Fibroblast of upper back skin (primary cell): Measurements from ENCODE around the gene SUSD2.
"Not testable (repeated sequence)": the region's sequence is repeated elsewhere in the genome, so short reads cannot be mapped to it uniquely, and the experiment has no call there.

ENCODE experiments used
- DNase-seq: peaks from one replicate; pipeline ENCODE4 v3.0.0-alpha.2; 2013

Gene SUSD2

DNA sequence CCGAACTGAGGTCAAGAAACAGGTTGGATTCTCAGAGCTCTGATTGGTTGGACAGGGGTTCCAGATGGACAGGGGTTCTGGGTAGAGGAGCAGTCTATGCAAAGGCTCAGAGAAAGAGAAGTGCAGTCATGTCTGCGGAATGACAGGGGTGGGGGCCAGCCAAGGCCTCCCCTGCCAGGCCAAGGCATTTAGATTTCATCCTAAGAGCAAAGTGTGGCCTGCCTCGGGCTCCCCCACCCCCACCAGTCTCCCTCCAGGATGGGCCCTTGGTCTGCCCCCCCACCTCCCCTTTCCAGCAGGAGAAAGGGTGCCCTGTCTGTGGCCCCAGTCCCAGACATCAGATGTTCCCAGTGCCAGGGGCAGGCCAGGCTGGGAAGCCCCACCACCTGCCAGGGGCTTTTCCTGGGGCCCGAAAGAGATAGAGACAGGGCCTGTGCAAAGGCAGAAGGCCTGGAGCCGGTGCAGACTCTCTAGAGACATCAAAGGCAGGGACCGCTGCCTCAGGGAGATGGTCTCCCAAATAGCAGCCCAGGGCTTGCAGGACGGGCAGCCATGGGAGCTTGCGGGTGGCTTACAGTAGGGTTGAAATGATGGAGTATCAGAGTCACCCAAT is 9.4 kb downstream of the SUSD2 start:
- no peak for DNase-seq

DNA sequence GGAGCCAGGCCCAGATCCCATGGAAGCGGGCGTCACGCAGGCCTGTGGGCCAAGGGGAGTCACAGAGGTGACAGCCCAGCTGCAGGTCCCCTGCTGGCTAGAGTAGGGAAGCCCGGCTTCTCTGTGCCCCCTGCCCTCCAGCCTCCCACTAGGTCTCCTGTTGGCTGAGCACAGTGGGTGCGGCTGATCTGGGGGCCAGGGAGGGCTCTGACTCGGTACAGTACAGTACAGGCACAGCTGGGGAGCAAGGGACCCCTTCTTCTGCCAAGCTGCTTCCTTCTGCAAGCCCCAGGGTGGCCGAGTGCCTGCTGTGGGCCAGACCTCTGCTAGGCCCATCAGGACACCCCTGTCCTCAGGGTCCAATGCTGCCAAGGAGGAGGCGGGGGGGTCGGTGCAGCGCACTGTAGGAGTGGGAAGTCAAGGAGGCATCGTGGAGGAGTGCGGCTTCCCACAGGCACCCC is 10.1 kb downstream of the SUSD2 start:
- DNase-seq: no peak

DNA sequence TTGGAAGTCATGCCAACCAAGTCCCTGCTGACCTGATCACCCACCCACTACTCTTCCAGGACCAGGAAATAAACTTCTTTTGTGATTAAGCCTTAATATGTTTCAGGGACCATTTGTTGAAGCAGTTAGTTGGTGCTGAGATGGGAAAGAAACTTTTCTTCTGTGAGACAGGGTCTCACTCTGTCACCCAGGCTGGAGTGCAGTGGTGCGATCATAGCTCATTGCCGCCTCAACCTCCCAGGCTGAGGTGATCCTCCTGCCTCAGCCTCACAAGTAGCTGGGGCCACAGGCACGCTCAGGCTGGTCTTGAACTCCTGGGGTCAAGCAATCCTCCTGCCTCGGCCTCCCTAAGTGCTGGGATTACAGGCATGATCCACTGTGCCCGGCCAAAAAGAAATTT is 10.6 kb downstream of the SUSD2 start:
- no peak for DNase-seq

DNA sequence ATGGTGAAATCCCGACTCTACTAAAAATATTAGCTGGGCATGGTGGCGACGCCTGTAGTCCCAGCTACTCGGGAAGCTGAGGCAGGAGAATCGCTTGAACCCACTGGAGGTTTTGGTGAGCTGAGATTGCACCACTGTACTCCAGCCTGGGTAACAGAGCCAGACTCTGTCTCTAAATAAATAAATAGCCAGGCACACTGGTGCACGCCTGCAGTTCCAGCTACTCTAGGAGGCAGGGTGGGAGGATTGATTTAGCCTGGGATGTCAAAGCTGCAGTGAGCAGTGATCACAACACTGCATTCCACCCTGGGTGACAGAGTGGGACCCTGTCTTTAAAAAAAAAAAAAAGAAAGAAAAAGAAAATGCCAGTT is 17.4 kb downstream of the SUSD2 start:
- DNase-seq: no peak

DNA sequence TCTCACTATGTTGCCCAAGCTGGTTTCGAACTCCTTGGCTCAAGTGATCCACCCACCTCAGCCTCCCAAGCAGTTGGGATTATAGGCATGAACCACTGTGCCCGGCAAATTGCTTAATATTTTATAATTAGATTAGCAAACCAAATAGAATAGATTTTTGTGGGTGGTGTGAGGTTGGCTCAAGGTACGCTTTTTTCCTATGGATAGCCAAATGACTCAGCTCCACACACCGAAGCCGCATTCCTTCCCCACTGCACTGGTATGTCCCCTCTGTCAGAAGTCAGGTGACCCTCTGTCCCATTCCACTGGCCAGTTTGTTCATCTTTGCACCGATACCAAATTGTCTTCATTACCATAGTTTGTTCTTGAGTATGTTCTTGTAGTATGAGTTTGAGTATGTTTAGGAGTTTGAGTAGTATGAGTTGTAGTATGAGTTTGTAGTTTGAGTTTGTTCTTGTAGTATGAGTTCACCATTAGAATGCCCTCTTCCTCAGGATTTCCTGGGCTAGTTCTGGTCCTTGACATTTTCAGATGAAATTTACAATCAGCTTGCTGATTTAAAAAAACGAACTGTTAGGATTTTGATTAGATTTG is 19.4 kb downstream of the SUSD2 start:
- DNase-seq: peak; percentile 70

DNA sequence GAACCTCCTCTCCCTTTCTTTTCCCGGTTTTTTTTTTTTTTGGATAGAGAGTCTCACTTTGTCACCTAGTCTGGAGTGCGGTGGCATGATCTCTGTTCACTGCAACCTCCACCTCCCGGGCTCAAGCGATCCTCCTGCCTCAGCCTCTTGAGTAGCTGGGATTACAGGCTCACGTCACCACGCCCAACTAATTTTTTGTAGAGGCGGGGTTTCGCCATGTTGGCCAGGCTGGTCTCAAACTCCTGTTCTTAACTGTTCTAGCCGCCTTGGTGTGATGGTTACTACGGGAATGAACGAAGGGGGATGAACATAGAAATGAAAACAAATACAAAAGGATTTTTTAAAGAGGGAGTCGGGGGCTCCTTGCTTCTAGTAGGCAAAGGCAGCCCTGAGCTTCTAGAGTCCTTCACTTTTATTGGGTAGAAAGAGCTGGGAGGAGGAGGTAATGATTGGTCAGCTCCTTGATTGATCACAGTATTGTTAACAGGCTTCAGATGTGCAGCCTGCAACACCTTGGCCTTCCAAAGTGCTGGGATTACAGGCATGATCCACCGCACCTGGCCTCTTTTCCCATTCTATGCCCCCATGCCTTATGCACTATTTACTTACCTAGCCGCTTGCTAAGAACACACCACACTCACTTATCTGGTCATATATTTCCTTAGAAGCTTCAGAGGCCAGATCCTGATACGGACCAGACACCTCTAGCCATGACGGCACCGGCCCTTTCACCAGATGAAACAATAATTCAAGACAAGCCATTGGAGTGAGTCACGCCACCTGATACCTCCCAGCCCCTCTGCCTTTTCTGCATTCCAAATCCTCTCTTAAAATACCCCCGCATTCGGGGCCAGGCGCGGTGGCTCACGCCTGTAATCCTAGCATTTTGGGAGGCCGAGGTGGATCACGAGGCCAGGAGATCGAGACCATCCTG is 20.7 kb downstream of the SUSD2 start:
- DNase-seq: peak; percentile 24

DNA sequence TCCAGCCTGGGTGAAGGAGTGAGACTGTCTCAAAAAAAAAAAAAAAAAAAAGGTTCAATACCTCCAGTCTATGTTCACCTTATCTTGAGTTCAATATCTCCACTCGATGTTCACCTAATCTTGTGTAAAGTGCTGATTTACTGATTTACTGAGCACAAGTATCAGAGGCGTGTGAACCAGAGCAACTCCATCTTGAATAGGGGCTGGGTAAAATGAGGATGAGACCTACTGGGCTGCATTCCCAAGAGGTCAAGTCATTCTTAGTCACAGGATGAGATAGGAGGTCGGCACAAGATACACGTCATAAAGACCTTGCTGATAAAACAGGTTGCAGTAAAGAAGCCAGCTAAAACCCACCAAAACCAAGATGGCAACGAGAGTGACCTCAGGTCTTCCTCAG is 22.6 kb downstream of the SUSD2 start:
- DNase-seq: not testable (repeated sequence)

DNA sequence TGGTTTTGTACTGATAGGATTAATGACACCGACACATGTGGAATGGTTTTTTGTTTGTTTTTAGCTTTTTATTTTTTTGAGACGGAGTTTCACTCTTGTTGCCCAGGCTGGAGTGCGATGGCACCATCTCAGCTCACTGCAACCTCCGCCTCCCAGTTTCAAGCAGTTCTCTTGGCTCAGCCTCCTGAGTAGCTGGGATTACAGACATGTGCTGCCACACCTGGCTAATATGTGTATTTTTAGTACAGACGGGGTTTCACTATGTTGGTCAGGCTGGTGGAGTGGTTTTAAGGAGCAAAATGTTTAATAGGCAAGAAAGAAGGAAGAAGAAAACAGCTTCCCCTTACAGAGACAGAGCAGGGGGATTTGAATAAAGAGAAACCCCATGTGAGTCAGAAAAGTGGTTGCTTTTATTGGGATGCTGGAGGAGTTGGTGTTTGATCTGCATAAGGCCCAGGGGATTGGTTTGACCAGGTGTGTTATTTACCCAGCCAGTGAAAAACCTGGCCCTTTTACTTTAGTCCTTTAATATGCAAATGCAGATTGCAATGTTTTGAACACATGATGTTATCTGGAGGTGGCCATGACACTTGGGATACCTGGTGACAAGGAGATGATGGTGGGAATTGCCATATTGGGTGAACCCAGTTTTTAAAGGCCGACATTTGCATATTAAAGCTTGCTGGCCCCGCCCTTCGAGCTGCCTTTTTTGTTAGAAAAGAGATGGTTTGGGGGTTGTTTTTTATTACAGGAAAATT is 24.3 kb downstream of the SUSD2 start:
- DNase-seq: no peak

DNA sequence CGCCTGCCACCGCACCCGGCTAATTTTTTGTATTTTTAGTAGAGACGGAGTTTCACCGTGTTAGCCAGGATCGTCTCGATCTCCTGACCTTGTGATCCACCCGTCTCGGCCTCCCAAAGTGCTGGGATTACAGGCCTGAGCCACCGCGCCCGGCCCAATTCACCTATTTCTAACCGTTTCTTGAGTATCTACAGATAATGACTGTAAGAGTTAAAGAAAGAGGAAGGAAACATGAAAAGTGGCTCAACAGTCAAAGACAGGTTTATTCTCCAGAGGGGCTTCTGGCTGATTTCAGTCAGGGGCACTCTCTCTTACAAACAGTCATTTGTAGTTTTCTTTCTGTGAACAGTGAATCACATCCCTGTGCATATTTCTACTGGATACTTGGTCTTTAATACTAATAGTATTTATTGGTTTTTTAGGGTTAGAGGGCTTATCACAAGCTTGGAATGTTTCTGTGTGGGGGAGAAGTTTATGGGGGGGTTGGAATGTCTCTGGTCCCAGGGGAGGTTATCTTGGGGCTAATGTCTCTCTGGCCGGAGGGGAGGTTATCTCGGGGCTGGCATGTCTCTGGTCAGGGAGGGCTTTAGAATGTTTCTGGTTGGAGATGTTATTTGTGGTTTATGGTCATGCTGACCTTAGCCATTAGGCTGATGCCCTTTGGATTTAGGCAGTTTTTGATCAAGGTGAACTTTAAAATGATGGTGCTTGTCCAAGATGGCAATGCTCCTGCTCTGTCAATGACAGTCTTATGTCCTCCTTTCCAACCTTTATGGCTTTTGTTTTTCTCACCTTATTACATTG is 25.4 kb downstream of the SUSD2 start:
- peak; percentile 53 for DNase-seq

DNA sequence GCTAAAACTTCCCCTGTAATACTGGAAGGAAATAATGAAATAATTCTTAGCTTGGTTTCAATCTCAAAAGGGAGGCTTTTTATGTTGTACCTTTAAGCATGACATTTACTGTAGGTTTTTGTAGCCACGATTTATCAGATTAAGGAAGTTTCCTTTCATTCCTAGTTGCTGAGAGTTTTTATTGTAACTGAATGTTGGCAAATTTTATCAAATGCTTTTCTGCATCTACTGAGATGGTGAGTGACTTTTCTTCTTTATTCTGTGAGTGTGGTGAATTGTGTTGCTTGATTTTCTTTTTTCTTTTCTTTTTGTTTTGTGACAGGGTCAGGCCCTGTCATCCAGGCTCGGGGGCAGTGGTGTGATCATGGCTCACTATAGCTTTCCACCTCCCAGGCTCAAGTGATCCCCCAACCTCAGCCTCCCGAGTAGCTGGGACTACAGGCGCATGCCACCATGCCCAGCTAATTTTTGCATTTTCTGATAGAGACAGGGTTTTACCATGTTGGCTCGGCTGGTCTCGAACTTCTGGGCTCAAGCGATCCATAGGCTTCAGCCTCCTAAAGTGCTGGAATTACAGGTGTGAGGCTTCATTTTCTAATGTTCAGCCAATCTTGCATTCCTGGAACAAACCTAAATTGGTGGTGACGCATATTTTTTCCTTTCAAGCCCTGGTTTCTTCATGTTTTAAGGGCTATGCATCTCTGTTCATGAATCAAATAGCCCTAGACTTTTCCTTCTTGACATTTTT is 26.2 kb downstream of the SUSD2 start:
- no peak for DNase-seq

DNA sequence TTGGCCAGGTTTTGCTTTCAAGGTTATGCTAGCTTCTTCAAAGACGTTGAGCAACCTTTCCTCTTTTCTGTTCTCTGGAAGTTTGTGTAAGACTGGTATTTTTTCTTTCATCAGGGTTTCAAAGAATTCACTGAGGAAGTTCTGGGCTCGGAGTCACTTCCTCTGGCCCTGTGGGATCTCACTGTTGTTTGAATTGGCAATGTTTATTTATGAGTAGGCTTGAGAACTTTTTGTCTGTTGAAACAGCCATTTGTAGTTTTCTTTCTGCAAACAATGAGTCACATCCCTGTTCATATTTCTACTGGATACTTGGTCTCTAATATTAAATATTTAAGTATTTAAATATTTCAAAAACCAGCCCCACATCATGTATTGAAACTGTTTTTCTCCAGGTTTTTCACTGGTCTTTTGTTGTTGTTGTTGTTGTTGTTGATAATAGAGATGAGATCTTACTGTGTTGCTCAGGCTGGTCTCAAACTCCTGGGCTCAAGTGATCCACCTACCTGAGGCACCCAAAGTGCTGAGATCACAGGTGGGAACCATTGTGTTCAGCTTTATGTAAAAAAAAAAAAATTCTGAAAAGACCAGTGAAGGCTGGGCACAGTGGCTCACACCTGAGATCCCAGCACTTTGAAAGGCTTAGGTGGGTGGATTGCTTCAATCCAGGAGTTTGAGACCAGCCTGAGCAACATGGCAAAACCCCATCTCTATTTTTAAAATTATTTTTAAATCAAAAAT is 26.9 kb downstream of the SUSD2 start:
- peak; percentile 97 for DNase-seq

DNA sequence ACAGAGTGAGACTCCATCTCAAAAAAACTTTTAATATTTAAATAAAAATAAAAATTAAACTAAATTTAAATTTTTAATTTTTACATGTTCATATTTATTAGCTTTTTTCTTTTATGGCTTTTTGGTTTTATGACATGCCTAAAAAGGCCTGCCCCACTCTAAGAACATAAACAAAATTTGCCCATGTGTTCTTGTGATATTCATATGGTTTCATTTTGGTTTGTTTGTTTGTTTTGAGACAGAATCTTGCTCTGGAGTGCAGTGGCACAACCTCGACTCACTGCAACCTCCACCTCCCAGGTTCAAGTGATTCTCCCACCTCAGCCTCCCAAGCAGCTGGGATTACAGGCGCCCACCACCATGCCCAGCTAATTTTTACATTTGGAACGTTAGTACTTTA is 27.7 kb downstream of the SUSD2 start:
- DNase-seq: no peak

DNA sequence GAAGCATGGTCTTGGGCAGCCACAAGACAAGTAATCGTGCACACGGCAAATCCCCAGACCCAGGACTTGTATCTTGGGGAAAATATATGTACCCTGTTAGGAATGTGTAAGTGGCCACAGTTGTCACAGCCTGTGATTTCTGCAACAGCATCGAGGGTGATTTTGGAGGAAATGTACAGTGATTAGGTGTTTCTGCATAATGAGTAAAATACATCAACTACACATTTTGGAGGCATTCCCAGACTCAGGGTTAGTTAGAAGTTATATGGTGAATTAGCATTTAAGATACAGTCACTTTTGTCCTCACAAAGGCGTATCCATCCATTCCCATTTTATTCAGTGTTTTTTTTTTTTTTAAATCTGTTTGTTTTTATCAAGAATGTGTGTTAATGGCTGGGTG is 28.4 kb downstream of the SUSD2 start:
- peak; percentile 14 for DNase-seq

DNA sequence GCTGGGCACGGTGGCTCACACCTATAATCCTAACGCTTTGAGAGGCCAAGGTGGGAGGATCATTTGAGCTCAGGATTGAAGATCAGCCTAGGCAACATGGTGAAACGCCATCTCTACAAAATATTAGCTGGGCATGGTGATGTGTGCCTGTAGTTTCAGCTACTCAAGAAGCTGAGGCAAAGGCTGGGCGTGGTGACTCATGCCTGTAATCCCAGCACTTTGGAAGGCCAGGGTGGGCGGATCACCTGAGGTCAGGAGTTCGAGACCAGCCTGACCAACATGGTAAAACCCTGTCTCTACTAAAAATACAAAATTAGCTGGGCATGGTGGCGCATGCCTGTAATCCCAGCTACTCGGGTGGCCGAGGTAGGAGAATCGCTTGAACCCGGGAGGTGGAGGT is 29.1 kb downstream of the SUSD2 start:
- DNase-seq: not testable (repeated sequence)

DNA sequence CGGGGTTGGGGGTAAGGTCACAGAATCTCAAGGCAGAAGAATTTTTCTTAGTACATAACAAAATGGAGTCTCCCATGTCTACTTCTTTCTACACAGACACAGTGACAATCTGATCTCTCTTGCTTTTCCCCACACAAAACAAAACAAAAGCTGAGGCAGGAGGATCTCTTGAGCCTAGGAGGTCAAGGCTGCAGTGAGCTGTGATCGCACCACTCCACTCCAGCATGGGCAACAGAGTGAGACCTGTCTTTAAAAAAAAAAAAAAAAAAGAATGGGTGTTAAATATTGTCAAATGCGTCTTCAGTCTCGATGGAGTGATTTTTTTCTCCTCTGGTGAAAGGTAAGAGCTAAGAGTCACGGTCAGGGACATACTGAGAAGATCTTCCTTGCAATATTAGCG is 30.4 kb downstream of the SUSD2 start:
- DNase-seq: not testable (repeated sequence)

DNA sequence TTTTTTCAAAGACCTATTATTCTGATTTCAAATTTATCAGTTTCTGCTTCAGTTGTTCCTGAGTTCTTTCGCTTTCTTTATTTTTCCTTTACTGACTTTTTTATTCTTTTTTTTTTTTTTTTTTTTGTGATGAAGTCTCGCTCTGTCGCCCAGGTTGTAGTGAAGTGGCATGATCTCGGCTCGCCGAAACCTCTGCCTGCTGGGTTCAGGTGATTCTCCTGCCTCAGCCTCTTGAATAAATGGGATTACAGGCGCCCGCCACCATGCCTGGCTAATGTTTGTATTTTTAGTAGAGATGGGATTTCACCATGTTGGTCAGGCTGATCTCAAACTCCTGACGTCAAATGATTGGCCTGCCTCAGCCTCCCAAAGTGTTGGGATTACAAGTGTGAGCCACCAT is 31.8 kb downstream of the SUSD2 start:
- DNase-seq: not testable (repeated sequence)

DNA sequence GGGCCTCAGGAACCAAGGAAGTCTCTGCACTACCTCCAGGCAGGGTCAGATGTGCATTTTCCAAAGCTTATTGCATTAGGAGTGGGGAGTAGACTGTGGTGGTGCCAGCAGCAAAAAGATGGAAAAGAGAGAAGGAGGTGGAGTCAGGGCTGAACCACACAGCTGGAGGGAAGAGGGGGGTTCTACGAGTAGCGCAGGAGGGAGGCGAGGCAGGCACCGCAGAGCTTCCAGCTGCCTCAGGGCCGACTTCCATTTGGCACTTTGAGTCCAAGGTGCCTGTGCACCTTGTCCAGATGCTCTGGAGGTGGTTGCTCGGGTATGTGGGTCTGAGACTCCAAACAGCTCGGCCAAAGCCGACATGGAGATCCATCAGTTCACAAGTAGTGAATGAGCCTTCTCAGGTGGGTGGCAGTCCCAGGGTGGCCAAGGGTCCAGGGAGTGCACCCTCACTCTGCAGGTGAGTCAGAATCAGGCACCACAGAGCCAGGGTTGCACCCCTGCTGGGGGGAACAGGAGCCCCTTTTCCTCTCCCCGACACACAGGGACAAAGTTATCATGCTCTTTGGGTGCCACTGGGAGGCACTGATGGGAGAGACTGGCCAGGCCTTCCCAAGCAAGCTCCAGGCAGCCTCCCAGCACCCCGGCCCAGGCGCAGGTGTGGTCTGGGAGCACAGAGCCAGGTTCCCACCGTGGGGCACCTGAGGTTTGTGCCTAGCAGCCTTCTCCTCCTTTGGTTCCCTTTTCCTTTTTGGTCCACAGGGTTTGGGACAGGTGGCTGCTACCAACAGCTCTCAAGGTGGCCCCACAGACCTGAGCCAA is 33.4 kb downstream of the SUSD2 start:
- no peak for DNase-seq

DNA sequence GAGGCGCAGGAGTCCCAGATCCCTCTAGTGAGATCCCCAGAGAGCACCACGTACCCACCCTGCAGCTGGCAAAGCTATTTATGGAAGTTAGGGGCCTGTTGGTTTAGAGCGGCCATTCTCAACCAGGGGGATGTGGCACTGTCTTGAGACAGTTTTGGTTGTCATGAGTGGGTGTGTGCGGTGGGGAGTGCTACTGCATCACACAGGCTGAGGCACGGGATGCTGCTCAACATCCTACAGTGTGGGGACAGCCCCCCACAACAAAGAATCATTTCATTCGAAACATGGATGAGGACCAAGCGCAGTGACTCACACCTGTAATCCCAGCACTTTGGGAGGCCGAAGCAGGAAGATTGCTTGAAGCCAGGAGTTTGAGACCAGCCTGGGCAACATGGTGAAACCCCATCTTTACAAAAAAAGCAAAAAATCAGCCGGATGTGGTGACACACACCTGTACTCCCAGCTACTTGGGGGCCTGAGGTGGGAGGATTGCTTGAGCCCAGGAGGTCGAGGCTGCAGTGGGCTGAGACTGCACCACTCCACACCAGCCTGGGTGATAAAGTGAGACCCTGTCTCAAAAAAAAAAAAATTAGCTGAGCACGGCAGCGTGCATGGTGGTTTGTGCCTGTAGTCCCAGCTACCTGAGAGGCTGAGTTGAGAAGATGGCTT is 35.4 kb downstream of the SUSD2 start:
- no peak for DNase-seq

DNA sequence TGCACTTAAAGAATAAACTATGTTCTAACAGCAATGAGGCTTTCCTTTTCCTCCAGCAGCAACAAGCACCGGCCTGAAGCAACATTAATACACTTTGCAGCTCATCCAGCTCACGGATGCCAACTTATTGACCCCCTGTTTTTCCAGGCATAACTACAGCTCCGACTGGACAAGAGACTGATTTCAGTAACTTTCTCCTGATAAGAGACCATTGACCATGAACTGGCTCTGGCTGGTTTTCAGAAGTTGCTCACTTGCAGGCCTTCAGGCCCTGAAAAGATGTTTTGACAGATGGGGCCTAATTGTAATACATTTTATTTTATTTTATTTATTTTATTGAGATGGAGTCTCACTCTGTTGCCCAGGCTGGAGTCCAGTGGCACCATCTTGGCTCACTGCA is 36.1 kb downstream of the SUSD2 start:
- DNase-seq: no peak
